RWPE2 (cell line): ENCODE results near the gene DDAH1.

Experiments
- ATAC-seq: fragments of 200-7000 bp; cut with Tn5 transposase; 3 replicates; pipeline ENCODE4 v1.9.1; 2021; ENCODE audit warnings: low read depth
- DNase-seq: peaks from one replicate; pipeline ENCODE4 v3.0.0-alpha.2; 2020; ENCODE audit warnings: low spot score
- H3K27ac ChIP-seq: fragments of 450-650 bp; 2 replicates; pipeline ENCODE4 v1.5.1; 2017; ENCODE audit warnings: mild to moderate bottlenecking; ENCODE audit not compliant: poor library complexity, severe bottlenecking
- H3K27me3 ChIP-seq: fragments of 250-450 bp; sonication (Bioruptor Pico); 2 replicates; pipeline ENCODE4 v1.5.1; 2021; ENCODE audit warnings: mild to moderate bottlenecking, moderate library complexity; ENCODE audit not compliant: insufficient read depth, poor library complexity, severe bottlenecking
- H3K36me3 ChIP-seq: fragments of 250-450 bp; sonication (Bioruptor Pico); 2 replicates; pipeline ENCODE4 v1.5.1; 2020; ENCODE audit warnings: low read depth, mild to moderate bottlenecking, moderate library complexity
- H3K4me1 ChIP-seq: fragments of 250-450 bp; sonication (Bioruptor Pico); 2 replicates; pipeline ENCODE4 v1.5.1; 2021; ENCODE audit warnings: mild to moderate bottlenecking, moderate library complexity; ENCODE audit not compliant: insufficient read depth, poor library complexity, severe bottlenecking
- H3K4me3 ChIP-seq: fragments of 250-450 bp; sonication (Bioruptor Pico); 2 replicates; pipeline ENCODE4 v1.5.1; 2021; ENCODE audit warnings: mild to moderate bottlenecking, moderate library complexity; ENCODE audit not compliant: severe bottlenecking
- H3K9me3 ChIP-seq: fragments of 250-450 bp; sonication (Bioruptor Pico); 2 replicates; pipeline ENCODE4 v1.5.1; 2021; ENCODE audit warnings: mild to moderate bottlenecking, moderate library complexity; ENCODE audit not compliant: severe bottlenecking
- CTCF ChIP-seq: fragments of 450-650 bp; IDR thresholded peaks from one replicate; pipeline ENCODE4 v1.5.1; 2017; ENCODE audit warnings: mild to moderate bottlenecking, moderate library complexity; ENCODE audit not compliant: poor library complexity, severe bottlenecking

The DDAH1 gene

GRCh38 chr1:85373378-85373708, 91.6 kb downstream of the DDAH1 start:
- Histone ChIP-seq H3K4me1 (peaks cover 39% of the 10 kb centered on the region), H3K36me3 (no peaks in the 10 kb centered on the region), H3K9me3 (no peaks in the 10 kb centered on the region), H3K27me3 (no peaks in the 10 kb centered on the region), H3K4me3 (no peak overlapping the region), H3K27ac (peak overlapping the region; percentile 83)
- ATAC-seq (no peak), DNase-seq (no peak)
- TF ChIP-seq CTCF, result no peak

GRCh38 chr1:85372683-85373377, 92.1 kb downstream of the DDAH1 start:
- no peaks in the 10 kb centered on the region for H3K36me3 ChIP-seq
- no peak for DNase-seq
- no peaks in the 10 kb centered on the region for H3K9me3 ChIP-seq
- no peaks in the 10 kb centered on the region for H3K27me3 ChIP-seq
- peak overlapping the region; percentile 83 for H3K27ac ChIP-seq
- peaks cover 39% of the 10 kb centered on the region for H3K4me1 ChIP-seq
- no peak for TF ChIP-seq CTCF
- peak; percentile 59 for ATAC-seq
- no peak overlapping the region for H3K4me3 ChIP-seq

GRCh38 chr1:85371021-85371420, 93.9 kb downstream of the DDAH1 start:
- Histone ChIP-seq H3K27me3 (no peaks in the 10 kb centered on the region), H3K4me3 (no peak overlapping the region), H3K36me3 (no peaks in the 10 kb centered on the region), H3K9me3 (no peaks in the 10 kb centered on the region), H3K27ac (peak overlapping the region; percentile 83), H3K4me1 (peaks cover 48% of the 10 kb centered on the region)
- no peak for TF ChIP-seq CTCF
- ATAC-seq (no peak), DNase-seq (no peak)

GRCh38 chr1:85368073-85368770, 96.7 kb downstream of the DDAH1 start:
- H3K36me3 ChIP-seq, result no peaks in the 10 kb centered on the region
- no peak overlapping the region for H3K4me3 ChIP-seq
- H3K9me3 ChIP-seq, result no peaks in the 10 kb centered on the region
- H3K4me1 ChIP-seq, result peaks cover 26% of the 10 kb centered on the region
- no peak for TF ChIP-seq CTCF
- no peak overlapping the region for H3K27ac ChIP-seq
- no peaks in the 10 kb centered on the region for H3K27me3 ChIP-seq
- no peak for ATAC-seq
- no peak for DNase-seq
